HL-60/S4 (cell line): Measurements from ENCODE around the gene TRH.

ENCODE experiments used
- in situ Hi-C: fragments of 300-500 bp; cut with MboI; formaldehyde crosslinking; loops from 2 replicates; pipeline ENCODE4 v1.14.3; 2022; ENCODE audit warnings: low sequenced_read_pairs

Gene TRH

DNA sequence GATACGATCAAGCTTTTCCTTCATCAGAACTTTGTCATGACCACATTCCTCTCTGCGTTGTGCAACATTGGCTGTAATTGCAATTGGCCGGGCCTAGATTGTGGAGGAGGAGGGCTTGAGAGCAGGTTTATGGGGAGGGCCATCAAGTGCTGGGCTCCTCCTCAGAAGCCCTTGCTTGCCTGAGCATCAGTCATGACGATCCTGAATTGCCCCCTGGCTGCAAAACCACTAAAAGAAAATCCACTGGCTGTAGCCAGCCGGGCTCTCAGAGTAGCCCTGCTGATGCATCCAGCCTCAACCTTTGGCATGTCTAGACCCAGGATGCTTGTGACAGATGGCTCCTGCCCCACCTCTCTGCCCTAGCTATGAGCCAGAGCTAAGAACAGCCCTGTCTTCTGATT, 13.4 kb upstream of the TRH start:
- in situ Hi-C loops: no loop called here

DNA sequence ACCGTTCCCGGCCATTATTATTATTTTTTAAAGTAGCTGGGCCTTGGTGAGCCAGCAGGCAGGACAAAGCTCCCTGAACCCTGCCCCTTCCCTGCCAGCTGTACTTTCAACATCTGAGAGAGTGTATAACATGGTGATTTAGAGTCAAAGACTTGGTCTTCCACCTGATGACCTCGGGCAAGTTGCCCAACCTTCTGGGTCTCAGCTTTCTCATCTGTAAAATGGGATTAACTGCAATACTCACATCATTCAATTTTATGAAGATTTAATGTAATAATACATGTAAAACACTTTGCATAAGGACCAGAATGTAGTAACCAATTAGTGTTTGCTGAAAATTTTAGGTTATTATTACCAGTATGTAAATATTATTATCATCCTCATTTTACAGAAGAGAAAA, 11.9 kb upstream of the TRH start:
- in situ Hi-C loops: no loop called here

DNA sequence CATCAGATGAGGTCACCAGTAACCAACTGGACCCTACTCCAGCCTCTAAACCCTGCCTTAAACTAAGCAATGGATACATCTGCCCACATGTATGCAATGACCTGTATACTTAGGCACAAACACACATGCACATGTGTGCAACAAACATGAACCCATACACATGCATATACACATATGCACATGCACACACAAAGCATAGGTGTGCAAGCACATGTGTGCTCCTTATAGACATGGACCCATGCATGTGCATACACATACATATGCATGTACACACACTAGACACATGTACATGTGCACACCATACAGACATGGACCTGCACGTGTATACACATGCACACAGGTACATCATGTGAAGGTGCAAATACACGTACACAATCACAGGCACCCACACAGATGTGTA, 8.6 kb upstream of the TRH start:
- in situ Hi-C loops: no loop called here

DNA sequence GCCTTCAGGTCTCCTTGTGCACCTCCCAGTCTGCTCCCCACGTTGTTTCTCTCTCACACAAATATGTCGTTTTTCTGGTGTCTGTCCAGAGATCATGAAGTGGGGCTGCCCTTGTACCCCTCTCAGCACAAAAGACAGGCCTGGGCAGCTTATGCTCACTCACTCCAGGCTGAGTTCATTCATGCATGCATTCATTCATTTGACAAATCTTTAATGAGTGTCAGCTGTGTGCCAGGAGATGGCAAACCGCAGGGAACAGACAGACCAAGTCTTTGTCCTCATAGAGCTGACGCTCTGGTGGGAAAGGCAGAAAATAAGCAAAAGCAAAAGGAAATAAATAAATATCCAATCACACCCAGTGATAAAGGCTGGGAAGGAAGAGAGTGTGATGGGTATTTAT, 7.6 kb upstream of the TRH start:
- in situ Hi-C loops: no loop called here

DNA sequence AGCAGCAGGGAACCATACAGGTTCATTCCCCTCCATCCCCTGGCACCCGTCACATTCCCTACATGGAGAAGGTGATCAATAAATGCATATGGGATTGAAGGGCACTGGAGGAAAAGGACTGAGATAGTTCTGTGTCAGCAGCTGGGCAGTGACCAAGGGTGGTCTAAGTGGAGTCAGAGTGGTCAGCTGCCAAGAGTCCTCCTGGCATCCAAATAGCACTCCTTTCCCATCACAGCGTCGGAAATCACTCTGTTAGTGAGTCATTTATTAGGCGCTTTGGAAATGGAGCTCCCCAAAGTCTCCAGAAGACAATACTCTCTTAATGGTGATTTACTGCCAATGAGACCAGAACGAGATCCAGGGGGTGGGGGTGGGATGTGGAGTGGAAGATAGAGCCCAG, 6.8 kb upstream of the TRH start:
- in situ Hi-C loops: no loop called here

DNA sequence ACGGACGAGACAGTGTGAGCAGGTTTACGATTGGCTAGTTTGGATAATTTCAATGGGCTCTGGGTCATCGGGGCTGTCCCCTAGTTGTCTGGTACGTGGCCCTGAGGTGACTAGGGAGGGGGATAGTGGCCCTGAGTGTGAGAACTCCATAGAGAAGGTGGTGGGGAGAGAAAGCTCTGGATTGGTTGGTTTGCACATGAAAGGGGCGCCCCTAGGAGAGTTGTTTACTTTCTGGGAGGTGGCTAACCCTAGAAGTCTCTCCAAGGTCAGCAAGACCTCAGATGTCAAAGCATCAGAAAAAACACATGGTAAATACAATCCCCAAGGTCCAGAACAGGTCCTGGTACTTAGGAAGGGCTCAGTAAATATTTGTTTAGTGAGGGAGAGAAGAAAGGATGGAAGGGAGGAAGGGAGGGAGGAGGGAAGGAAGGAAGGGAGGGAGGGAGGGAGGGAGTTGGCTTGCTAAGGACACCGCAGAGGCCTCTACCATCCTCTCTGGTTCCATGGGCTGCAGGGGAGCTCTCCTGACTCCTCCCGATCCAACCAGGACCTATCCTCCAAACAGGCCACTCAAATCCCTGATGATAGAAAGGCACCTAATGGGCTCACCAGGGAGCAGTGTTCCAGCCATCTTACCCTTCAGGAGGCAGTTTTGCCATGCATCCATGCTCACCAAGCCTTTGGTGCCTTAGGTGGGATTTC, 3.0 kb upstream of the TRH start:
- in situ Hi-C loops: no loop called here

DNA sequence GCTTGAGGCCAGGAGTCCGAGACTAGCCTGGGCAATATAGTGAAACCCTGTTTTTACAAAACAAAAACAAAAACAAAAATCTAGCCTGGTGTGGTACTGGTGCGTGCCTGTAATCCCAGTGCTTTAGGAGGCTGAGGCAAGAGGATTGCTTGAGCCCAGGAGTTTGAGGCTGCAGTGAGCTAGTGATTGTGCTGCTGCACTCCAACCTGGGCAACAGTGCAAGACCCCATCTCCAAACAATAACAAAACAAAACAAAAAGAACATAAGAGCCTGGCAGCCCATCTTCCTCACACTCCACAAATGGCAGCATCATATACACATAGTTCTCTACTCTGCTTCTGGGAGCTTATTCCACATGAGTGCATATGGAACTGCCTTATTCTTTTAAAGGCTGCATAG, 2.2 kb upstream of the TRH start:
- in situ Hi-C loops: no loop called here

- in situ Hi-C loops: no loop called here
These were observed 512 bp upstream of the TRH start for GRCh38 chr3:129973853-129974563.

GRCh38 chr3:129974833-129975704, 549 bp downstream of the TRH start:
- in situ Hi-C loops: no loop called here

DNA sequence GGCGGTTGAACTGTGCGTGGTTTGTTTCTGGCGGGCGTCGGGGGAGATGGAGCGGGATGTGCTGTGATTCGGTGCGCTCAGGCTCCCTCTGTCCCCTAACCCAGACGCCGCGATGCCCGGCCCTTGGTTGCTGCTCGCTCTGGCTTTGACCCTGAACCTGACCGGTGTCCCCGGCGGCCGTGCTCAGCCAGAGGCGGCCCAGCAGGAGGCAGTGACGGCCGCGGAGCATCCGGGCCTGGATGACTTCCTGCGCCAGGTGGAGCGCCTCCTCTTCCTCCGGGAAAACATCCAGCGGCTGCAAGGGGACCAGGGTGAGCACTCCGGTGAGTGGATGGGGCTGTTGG, 1.2 kb downstream of the TRH start:
- in situ Hi-C loops: no loop called here

- in situ Hi-C loops: no loop called here
These were observed 1.8 kb downstream of the TRH start for GRCh38 chr3:129976286-129976685.

GRCh38 chr3:129978123-129978522, 3.6 kb downstream of the TRH start:
- in situ Hi-C loops: no loop called here

- in situ Hi-C loops: no loop called here
These were observed 5.4 kb downstream of the TRH start for GRCh38 chr3:129979905-129980304.

GRCh38 chr3:129983561-129983960, 9.0 kb downstream of the TRH start:
- in situ Hi-C loops: no loop called here

DNA sequence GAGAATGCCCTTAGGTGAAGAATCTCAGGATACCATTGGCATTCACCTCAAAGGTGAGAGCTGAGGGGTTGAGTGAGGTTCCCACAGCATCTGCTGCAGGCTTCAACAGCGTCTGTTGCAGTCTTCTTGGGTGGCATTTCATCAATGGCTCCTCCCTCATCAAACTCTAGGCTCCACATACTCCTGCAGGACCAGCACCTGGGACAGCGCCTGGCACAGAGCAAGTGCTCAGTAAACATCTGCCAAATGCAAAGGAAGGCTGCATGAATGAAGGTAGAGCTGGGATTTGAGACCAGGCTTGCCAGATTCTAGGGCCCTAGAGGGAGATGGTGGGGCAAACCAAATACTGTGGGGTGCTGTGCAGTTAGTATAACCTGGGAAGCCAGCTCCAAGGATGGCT, 9.6 kb downstream of the TRH start:
- in situ Hi-C loops: no loop called here

DNA sequence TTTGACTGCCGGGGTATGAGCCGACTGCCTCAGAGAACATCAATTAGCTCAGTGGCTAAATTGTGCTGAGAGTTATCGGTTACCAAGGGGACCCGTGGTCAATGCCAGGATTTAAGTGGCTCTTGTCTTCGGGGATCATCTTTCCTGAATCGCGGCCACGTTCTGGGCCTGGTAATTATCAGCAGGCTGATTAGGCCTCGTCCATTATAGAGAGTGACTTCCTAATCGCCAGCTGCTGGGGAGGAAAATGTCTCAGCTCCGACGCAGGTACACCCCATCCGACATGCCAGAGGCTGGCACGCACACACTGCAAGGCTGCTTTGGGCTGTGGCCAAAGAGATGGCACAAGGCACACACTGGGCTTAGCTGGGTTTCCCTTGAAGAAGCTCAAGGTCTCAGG, 10.6 kb downstream of the TRH start:
- in situ Hi-C loops: no loop called here

- in situ Hi-C loops: no loop called here
These were observed 13.9 kb downstream of the TRH start for GRCh38 chr3:129988429-129988828.

DNA sequence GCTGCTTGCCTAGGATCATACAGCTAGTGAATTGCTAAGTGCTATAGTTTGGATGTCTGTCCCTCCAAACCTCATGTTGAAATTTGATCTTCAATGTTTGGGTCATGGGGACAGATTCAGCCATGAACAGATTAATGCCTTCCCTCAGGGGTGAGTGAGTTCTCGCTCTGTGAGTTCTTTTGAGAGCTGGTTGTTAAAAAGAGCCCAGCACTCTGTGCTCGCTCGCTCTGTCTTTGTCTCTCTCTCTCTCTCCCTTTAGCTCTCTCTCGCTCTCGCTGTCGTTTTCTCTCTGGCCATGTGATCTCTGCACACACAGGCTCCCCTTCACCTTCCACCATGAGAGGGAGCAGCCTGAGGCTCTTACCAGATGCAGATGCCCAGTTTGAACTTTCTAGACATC, 14.9 kb downstream of the TRH start:
- in situ Hi-C loops: no loop called here

- in situ Hi-C loops: no loop called here
These were observed 18.3 kb downstream of the TRH start for GRCh38 chr3:129992781-129993180.

GRCh38 chr3:129994883-129995559, 20.5 kb downstream of the TRH start:
- in situ Hi-C loops: no loop called here

DNA sequence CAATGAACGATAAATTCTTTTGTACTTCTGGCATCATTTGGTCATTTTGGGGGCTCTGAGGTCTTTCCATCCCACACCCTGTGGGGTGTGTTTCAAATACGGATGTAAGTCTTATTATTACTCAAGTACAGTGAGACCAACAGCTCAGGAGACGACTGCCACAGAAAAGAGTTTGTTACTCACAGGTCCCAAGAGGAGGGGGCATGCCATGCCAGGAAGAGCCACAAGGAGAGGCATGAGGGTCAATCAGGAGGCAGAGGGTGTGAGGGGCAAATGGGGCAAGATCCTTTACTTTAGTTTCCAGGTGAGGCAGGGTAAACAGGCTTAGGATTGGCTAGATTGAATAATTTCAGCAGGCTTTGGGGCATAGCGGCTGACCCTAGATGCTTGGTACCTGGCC, 21.6 kb downstream of the TRH start:
- in situ Hi-C loops: no loop called here
